ENCODE measurements around the gene TBC1D21.

TBC1D21 gene

GRCh38 chr15:73886717-73887345, 13.5 kb downstream of the TBC1D21 start:
- Histone ChIP-seq H3K4me1 (ENCODE audit: control insufficient read depth, insufficient read depth, low read length) (no peaks in the 10 kb centered on the region), H3K36me3 (ENCODE audit: control insufficient read depth in 2 of 2, insufficient read depth in 1 of 2, low read length in 2 of 2) (no peaks in the 10 kb centered on the region), H3K4me3 (ENCODE audit: low read depth, low read length) (no peak overlapping the region), H3K27ac (ENCODE audit: extremely low read depth, low read depth, low read length) (no peak overlapping the region), H3K9me3 (ENCODE audit: control insufficient read depth, insufficient read depth, low read depth, low read length) (no peaks in the 10 kb centered on the region)
- ChIA-PET CTCF (interaction anchor here (0.7 to 3.9 kb wide), 2 partner anchors 11 to 21 kb away, joined by 3 to 18 read pairs; no protein-coding TSS in a partner anchor), POLR2A (no interaction called here)
- TF ChIP-seq ZNF518A (tag by site-specific recombination; conservative IDR thresholded peaks at IDR 0.05; ENCODE audit: low read depth) (no peak), ZNF626 (tag by site-specific recombination; IDR thresholded peaks at IDR 0.05) (no peak), ZNF558 (tag by site-specific recombination; IDR thresholded peaks at IDR 0.05) (no peak), ZNF701 (tag by site-specific recombination; IDR thresholded peaks at IDR 0.05) (no peak), ZNF658 (tag by site-specific recombination; IDR thresholded peaks at IDR 0.05) (no peak), ZNF184 (tag by site-specific recombination; IDR thresholded peaks at IDR 0.05) (no peak), ZBTB6 (tag by site-specific recombination; IDR thresholded peaks at IDR 0.05) (no peak), ZNF596 (tag by site-specific recombination; IDR thresholded peaks at IDR 0.05) (no peak), GLIS1 (tag by site-specific recombination; IDR thresholded peaks at IDR 0.05) (no peak), ZNF175 (tag by site-specific recombination; IDR thresholded peaks at IDR 0.05) (no peak), IKZF3 (tag by site-specific recombination; IDR thresholded peaks at IDR 0.05) (no peak)

GRCh38 chr15:73887481-73887880, 14.1 kb downstream of the TBC1D21 start:
- Histone ChIP-seq H3K4me1 (ENCODE audit: control insufficient read depth, insufficient read depth, low read length) (no peaks in the 10 kb centered on the region), H3K9me3 (ENCODE audit: control insufficient read depth, insufficient read depth, low read depth, low read length) (no peaks in the 10 kb centered on the region), H3K4me3 (ENCODE audit: low read depth, low read length) (no peak overlapping the region), H3K36me3 (ENCODE audit: control insufficient read depth in 2 of 2, insufficient read depth in 1 of 2, low read length in 2 of 2) (no peaks in the 10 kb centered on the region), H3K27ac (ENCODE audit: extremely low read depth, low read depth, low read length) (no peak overlapping the region)
- CTCF ChIA-PET, result interaction anchor here (1.6 to 3.9 kb wide), 3 partner anchors 10 to 20 kb away, joined by 17 to 24 read pairs (median 18); partner anchors contain the start of gene TBC1D21
- POLR2A ChIA-PET, result no interaction called here
- TF ChIP-seq ZNF140 (tag by site-specific recombination; IDR thresholded peaks at IDR 0.05), result no peak
- no peak for TF ChIP-seq ZNF76 (tag by site-specific recombination; IDR thresholded peaks at IDR 0.05; ENCODE audit: borderline replicate concordance, low read depth)
- TF ChIP-seq PATZ1 (tag by site-specific recombination; IDR thresholded peaks at IDR 0.05), result no peak
- no peak for TF ChIP-seq ZNF239 (tag by site-specific recombination; IDR thresholded peaks at IDR 0.05)
- TF ChIP-seq PRDM1 (tag by site-specific recombination; IDR thresholded peaks at IDR 0.05), result no peak
- no peak for TF ChIP-seq ZNF248 (tag by site-specific recombination; IDR thresholded peaks at IDR 0.05)
- no peak for TF ChIP-seq OVOL3 (tag by site-specific recombination; IDR thresholded peaks at IDR 0.05)
- TF ChIP-seq ZSCAN4 (tag by site-specific recombination; IDR thresholded peaks at IDR 0.05), result no peak
- no peak for TF ChIP-seq ZNF514 (tag by site-specific recombination; IDR thresholded peaks at IDR 0.05)
- no peak for TF ChIP-seq ZNF624 (tag by site-specific recombination; IDR thresholded peaks at IDR 0.05)
- no peak for TF ChIP-seq ZNF623 (tag by site-specific recombination; IDR thresholded peaks at IDR 0.05)
- no peak for TF ChIP-seq ZNF391 (tag by site-specific recombination; IDR thresholded peaks at IDR 0.05; ENCODE audit: borderline replicate concordance, low read depth)
- no peak for TF ChIP-seq ZBTB48 (tag by site-specific recombination; IDR thresholded peaks at IDR 0.05)

Data from HEK293 (cell line).